Loucy (cell line): ENCODE measurements around the gene TDRD10.

Source experiments
- EZH2phosphoT487 ChIP-seq: fragments of 200-600 bp; IDR thresholded peaks from 2 replicates; pipeline ENCODE4 v1.6.1; 2018; ENCODE audit warnings: antibody characterized with exemption, mild to moderate bottlenecking, moderate library complexity, borderline replicate concordance
- TF ChIP-seq, protein P1 (sequence below): fragments of 200-600 bp; sonication (generic); conservative IDR thresholded peaks from 2 replicates; pipeline ENCODE4 v1.5.1; 2014; ENCODE audit warnings: mild to moderate bottlenecking, antibody characterized with exemption, low read length

DNA sequence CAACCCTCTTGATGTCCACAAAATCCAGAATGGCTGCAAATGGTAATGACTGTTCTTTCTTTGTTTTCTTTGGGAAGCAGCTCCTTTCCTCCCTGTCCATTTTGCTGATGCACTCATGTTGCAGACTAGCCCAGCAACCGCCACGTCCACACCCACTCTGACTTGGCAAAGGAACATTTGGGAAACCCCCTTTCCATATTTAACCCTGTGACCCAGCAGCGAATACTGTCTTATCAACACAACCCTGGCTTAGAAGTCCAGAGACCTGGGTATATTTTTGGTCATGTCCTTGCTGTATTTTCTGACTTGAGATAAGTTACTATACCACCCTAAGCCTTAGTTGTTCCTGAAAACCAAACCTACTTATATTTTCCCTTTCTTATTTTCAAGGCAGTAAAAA is 18.3 kb downstream of the TDRD10 start:
- TF ChIP-seq, protein P1, sequence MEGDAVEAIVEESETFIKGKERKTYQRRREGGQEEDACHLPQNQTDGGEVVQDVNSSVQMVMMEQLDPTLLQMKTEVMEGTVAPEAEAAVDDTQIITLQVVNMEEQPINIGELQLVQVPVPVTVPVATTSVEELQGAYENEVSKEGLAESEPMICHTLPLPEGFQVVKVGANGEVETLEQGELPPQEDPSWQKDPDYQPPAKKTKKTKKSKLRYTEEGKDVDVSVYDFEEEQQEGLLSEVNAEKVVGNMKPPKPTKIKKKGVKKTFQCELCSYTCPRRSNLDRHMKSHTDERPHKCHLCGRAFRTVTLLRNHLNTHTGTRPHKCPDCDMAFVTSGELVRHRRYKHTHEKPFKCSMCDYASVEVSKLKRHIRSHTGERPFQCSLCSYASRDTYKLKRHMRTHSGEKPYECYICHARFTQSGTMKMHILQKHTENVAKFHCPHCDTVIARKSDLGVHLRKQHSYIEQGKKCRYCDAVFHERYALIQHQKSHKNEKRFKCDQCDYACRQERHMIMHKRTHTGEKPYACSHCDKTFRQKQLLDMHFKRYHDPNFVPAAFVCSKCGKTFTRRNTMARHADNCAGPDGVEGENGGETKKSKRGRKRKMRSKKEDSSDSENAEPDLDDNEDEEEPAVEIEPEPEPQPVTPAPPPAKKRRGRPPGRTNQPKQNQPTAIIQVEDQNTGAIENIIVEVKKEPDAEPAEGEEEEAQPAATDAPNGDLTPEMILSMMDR: no peak
- TF ChIP-seq EZH2phosphoT487: no peak
